ENCODE data around the gene MTREX. TPM values are rescaled to one million over a fixed set of nuclear protein-coding genes. Genes with fewer than 3 reads are reported as not detected.

The MTREX gene
- total and polyA plus RNA-seq, 12 donors = 22.8 to 87.5 (median 58.9) TPM

DNA sequence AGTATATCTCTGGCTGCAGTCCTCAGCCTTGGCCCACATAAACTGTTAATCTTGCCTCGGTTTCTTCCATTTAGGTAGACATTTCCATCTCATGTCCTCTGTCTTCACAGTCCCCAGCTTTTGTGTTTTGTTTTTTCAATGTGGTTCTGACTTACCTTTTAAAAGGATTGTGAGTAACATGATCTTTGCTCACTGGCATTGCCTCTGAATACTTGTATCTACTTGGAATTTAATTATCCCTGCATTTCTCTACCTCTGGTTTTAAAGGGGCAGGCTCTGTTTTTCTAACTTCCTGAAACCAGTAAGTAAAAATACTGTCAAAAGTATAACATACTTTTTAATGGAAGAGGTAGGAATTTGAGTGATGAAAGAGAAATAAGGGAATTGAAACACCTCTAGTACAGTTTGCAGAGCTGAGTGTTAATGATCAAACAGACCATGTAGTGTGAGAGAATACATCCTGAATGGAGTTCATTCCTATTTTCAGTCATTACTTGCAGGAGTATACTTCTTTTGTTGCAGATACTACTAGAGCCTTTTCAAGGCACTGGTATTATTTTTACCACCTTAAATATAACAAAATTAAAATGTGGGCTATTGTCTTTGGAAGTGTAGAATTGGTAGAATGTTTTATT, 62.6 kb downstream of the MTREX start:
- Histone ChIP-seq H3K4me1 (replicated peaks in 1 of 2) (no peaks in the 10 kb centered on the region), H3K36me3 (replicated peaks in 1 of 2) (peaks cover 0 to 13% of the 10 kb centered on the region in 2 donors), H3K4me3 (no peak overlapping the region), H3K9me3 (replicated peaks in 1 of 3) (no peaks in the 10 kb centered on the region), H3K27me3 (no peaks in the 10 kb centered on the region), H3K27ac (no peak overlapping the region)
- intact Hi-C loops (cut with DNase I) = no loop called here
- WGBS, 4 donors = 63 to 82% (median 73%) methylated on average over 1 of the region's 1 CpG
- TF ChIP-seq POLR2A (IDR thresholded peaks at IDR 0.05) = no peak
- TF ChIP-seq, protein P1, sequence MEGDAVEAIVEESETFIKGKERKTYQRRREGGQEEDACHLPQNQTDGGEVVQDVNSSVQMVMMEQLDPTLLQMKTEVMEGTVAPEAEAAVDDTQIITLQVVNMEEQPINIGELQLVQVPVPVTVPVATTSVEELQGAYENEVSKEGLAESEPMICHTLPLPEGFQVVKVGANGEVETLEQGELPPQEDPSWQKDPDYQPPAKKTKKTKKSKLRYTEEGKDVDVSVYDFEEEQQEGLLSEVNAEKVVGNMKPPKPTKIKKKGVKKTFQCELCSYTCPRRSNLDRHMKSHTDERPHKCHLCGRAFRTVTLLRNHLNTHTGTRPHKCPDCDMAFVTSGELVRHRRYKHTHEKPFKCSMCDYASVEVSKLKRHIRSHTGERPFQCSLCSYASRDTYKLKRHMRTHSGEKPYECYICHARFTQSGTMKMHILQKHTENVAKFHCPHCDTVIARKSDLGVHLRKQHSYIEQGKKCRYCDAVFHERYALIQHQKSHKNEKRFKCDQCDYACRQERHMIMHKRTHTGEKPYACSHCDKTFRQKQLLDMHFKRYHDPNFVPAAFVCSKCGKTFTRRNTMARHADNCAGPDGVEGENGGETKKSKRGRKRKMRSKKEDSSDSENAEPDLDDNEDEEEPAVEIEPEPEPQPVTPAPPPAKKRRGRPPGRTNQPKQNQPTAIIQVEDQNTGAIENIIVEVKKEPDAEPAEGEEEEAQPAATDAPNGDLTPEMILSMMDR (IDR thresholded peaks at IDR 0.05) = no peak
- no peak for DNase-seq

DNA sequence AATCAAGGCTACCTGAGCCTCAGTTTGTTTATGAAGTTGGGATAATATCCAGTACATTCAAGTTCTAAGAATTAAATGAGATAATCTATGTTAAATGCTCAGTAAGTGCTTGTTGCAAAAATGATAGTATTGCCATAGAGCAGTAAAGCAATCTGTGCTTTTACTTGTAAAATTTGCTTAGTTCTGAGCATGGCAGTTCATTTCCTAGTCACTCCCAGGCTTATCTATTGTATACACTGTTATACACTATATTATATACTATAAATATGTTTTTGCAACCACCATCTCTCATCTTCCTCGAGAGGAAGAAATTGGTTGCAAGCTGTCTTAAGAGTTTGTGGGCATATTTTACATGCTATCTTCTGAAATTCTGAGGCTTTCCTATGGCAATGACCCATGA, 63.4 kb downstream of the MTREX start:
- 97 to 100% (median 99%) methylated on average over 1 of the region's 1 CpG for WGBS, 4 donors
- TF ChIP-seq POLR2A (IDR thresholded peaks at IDR 0.05) = no peak
- TF ChIP-seq, protein P1 (IDR thresholded peaks at IDR 0.05) = no peak

DNA sequence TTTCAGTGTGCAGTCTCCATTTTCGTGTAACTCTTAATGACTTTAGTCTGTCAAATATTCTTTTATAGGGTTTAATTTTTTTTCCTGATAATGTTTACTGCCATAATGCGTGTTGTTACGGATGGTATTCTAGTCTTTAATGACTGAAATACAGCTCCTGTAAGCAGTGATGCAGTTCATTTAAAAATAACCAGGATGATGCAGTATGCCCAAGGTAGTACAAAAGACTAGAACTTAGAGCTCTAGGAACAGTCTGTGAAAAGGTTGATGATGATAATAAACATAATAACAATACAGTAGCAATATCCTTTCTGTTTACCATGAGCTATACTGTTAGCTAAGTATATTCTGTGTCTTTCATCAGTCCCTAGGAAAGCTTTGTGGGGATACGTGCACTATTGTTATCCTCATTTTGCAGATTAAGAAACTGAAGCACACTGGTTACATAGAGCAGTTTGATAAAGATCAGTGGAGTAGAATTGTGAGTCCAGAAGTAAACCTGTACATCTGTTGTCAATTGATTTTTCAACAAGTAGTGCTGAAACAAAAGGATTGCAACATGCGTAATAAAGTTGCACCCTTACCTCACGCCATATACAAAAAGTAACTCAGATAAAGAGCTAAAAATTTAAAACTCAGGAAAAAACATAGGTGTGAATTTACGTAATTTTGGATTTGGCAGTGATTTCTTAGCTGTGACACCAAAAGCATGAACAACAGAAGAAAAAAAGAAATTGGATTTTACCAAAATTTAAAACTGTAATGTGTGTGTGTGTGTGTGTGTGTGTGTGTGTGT, 64.5 kb downstream of the MTREX start:
- H3K27ac ChIP-seq = no peak overlapping the region
- intact Hi-C loops (cut with DNase I) = no loop called here
- H3K36me3 ChIP-seq (replicated peaks in 1 of 2) = peaks cover 0 to 4% of the 10 kb centered on the region in 2 donors
- no peaks in the 10 kb centered on the region for H3K9me3 ChIP-seq (replicated peaks in 1 of 3)
- H3K27me3 ChIP-seq = no peaks in the 10 kb centered on the region
- WGBS, 4 donors = 87 to 98% (median 98%) methylated on average over 7 of the region's 7 CpGs
- H3K4me3 ChIP-seq = no peak overlapping the region
- no peak for DNase-seq
- H3K4me1 ChIP-seq (replicated peaks in 1 of 2) = no peaks in the 10 kb centered on the region
- TF ChIP-seq, protein P1 (IDR thresholded peaks at IDR 0.05) = no peak
- no peak for TF ChIP-seq POLR2A (IDR thresholded peaks at IDR 0.05)

More for the DNA sequence above, 63.4 kb downstream of the MTREX start:
- Histone ChIP-seq H3K27me3 (no peaks in the 10 kb centered on the region), H3K4me1 (replicated peaks in 1 of 2) (no peaks in the 10 kb centered on the region), H3K27ac (no peak overlapping the region), H3K4me3 (no peak overlapping the region), H3K9me3 (replicated peaks in 1 of 3) (no peaks in the 10 kb centered on the region), H3K36me3 (replicated peaks in 1 of 2) (peaks cover 0 to 13% of the 10 kb centered on the region in 2 donors)
- intact Hi-C loops (cut with DNase I) = no loop called here
- no peak for DNase-seq

DNA sequence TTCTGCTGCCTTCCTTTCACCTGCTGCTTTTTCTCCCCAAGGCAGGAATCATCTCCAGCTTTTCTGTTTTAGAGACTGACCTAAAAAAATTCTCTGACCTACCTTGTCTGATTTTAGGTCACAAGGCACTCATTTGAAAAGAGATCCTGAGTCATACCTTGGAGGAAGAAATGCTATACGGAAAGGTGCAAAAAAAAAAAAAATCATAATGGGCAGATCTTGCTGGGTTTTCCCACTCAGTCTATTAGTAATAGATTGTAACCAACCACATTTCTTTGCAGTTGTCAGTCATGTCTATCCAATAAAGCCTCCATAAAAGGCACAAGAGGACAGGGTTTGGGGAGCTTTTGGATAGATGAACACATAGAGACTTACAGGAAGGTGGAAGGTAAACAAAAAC, 70.0 kb downstream of the MTREX start:
- Histone ChIP-seq H3K9me3 (replicated peaks in 1 of 3) (peaks cover 0 to 2% (median 0%) of the 10 kb centered on the region in 3 donors), H3K27ac (no peak overlapping the region), H3K27me3 (no peaks in the 10 kb centered on the region), H3K4me3 (no peak overlapping the region), H3K4me1 (replicated peaks in 1 of 2) (no peaks in the 10 kb centered on the region), H3K36me3 (replicated peaks in 1 of 2) (peaks cover 0 to 4% of the 10 kb centered on the region in 2 donors)
- WGBS, 4 donors = 57 to 71% (median 66%) methylated on average over 1 of the region's 1 CpG
- intact Hi-C loops (cut with DNase I) = no loop called here
- no peak for DNase-seq
- TF ChIP-seq, protein P1 (IDR thresholded peaks at IDR 0.05) = no peak
- TF ChIP-seq POLR2A (IDR thresholded peaks at IDR 0.05) = no peak

Data from adrenal gland (tissue), 12 donors.